ENCODE measurements around the gene CYP2A13. TPM values are rescaled to one million over a fixed set of nuclear protein-coding genes. Genes with fewer than 3 reads are reported as not detected.

Gene CYP2A13
- total and polyA plus RNA-seq, 9 of the 15 experiments (the other 6 are each of a cell fraction or from before 2014, with no cell fraction given): not detected

DNA sequence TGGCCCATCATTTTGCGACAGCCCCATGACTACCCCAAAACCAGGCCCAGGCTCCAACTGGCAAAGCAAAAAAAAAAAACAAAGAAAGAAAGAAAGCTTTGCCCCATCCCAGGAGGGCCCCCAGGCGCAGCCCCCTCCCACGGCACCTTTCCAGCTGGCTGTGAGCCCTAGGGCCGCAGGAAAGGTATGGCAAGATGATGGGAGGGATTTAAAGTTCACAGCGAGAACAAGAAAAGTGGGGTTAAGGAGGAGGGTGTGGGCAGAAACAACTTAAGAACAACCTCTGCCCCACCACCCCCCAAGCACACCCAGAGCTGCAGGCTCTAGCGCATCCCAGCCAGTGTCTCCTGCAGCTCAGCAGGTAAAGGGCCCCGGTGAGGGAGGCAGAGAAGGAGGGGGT is 25.9 kb downstream of the CYP2A13 start, which contains the start of gene CYP2F1:
Gene CYP2F1 (plus strand): TSS at position 301 of the 400 bp plus-strand sequence. CDS start 1,757 bp downstream, outside the sequence.
- WGBS (ENCODE audit: insufficient coverage, low coverage, missing lambda C conversion rate): 2% methylated on average over 6 of the region's 7 CpGs
- Histone ChIP-seq H3K9ac (ENCODE audit: insufficient read depth in 1 of 2, low read depth in 2 of 2, low read length in 2 of 2) (no peak within 1 kb of the TSS), H3K9me1 (ENCODE audit: control insufficient read depth, insufficient read depth, low read length) (no peaks in the 10 kb centered on the region), H3K27me3 (ENCODE audit: control insufficient read depth in 2 of 2, insufficient read depth in 2 of 2, low read length in 2 of 2) (peaks cover 7 to 32% of the 10 kb centered on the region in 2 experiments; a peak in 3 of 5 replicates), H3K36me3 (ENCODE audit: control insufficient read depth, insufficient read depth, low read length) (no peaks in the 10 kb centered on the region), H3K9me3 (replicated peaks; ENCODE audit: control insufficient read depth, insufficient read depth, low read depth, low read length) (no peaks in the 10 kb centered on the region), H2AFZ (ENCODE audit: low read depth, low read length) (no peak within 1 kb of the TSS), H3K4me3 (no peak within 1 kb of the TSS), H4K20me1 (replicated peaks; ENCODE audit: control insufficient read depth, insufficient read depth, low read length) (no peaks in the 10 kb centered on the region), H3K4me2 (ENCODE audit: insufficient read depth, low read length) (no peak within 1 kb of the TSS), H3K79me2 (ENCODE audit: control insufficient read depth, insufficient read depth, low read length) (no peaks in the 10 kb centered on the region), H3K4me1 (replicated peaks in 1 of 2; ENCODE audit: control insufficient read depth in 2 of 2, insufficient read depth in 2 of 2, low read length in 2 of 2) (no peaks in the 10 kb centered on the region), H3K27ac (ENCODE audit: extremely low read depth, low read depth, low read length) (no peak within 1 kb of the TSS)
- TF ChIP-seq COPS2 (conservative IDR thresholded peaks at IDR 0.05): no peak
- no peak for TF ChIP-seq CBFB (CRISPR knock-in tag; IDR thresholded peaks at IDR 0.05)
- TF ChIP-seq FOS (IDR thresholded peaks at IDR 0.05; ENCODE audit: extremely low read depth, insufficient read length): no peak
- no peak for TF ChIP-seq C11orf30 (IDR thresholded peaks at IDR 0.05; ENCODE audit: low read depth)
- no peak for TF ChIP-seq ZNF699 (CRISPR knock-in tag; IDR thresholded peaks at IDR 0.05; ENCODE audit: insufficient replicate concordance)
- intact Hi-C loops (cut with micrococcal nuclease) (no loop called here), in situ Hi-C loops (cut with MboI) (no loop called here)
- ChIA-PET CTCF (ENCODE audit: low intra/inter-chr PET ratio) (no interaction called here), POLR2A (no interaction called here)
- FAIRE-seq (no peak), DNase-seq (ENCODE audit: extremely low read depth in 1 of 4, low spot score in 3 of 4) (peak in 1 of 4 experiments; percentile 2), ATAC-seq (no peak)
- BruUV-seq (replicated peaks): no TSS peak

GRCh38 chr19:41116261-41116660 is 28.0 kb downstream of the CYP2A13 start:
- CTCF ChIA-PET (ENCODE audit: low intra/inter-chr PET ratio): no interaction called here
- Histone ChIP-seq H3K79me2 (ENCODE audit: control insufficient read depth, insufficient read depth, low read length) (no peaks in the 10 kb centered on the region), H3K9ac (ENCODE audit: insufficient read depth in 1 of 2, low read depth in 2 of 2, low read length in 2 of 2) (no peak overlapping the region), H3K27me3 (ENCODE audit: control insufficient read depth in 2 of 2, insufficient read depth in 2 of 2, low read length in 2 of 2) (peaks cover 6 to 32% of the 10 kb centered on the region in 2 experiments; a peak in 4 of 5 replicates), H3K27ac (ENCODE audit: extremely low read depth, low read depth, low read length) (no peak overlapping the region), H3K36me3 (ENCODE audit: control insufficient read depth, insufficient read depth, low read length) (no peaks in the 10 kb centered on the region), H3K4me3 (no peak overlapping the region), H3K9me3 (replicated peaks; ENCODE audit: control insufficient read depth, insufficient read depth, low read depth, low read length) (no peaks in the 10 kb centered on the region), H3K4me1 (replicated peaks in 1 of 2; ENCODE audit: control insufficient read depth in 2 of 2, insufficient read depth in 2 of 2, low read length in 2 of 2) (peaks cover 3 to 4% of the 10 kb centered on the region in 2 experiments; a peak in 1 of 5 replicates), H2AFZ (ENCODE audit: low read depth, low read length) (no peak overlapping the region), H3K4me2 (ENCODE audit: insufficient read depth, low read length) (no peak overlapping the region), H3K9me1 (ENCODE audit: control insufficient read depth, insufficient read depth, low read length) (no peaks in the 10 kb centered on the region), H4K20me1 (replicated peaks; ENCODE audit: control insufficient read depth, insufficient read depth, low read length) (no peaks in the 10 kb centered on the region)
- in situ Hi-C loops (cut with MboI): no loop called here
- 6% methylated on average over 8 of the region's 8 CpGs for WGBS (ENCODE audit: insufficient coverage, low coverage, missing lambda C conversion rate)
- no peak for FAIRE-seq
- intact Hi-C loops (cut with micrococcal nuclease): no loop called here
- POLR2A ChIA-PET: interaction anchor here (0.6 kb wide), 1 partner anchor 92 kb away, joined by 3 read pairs; no protein-coding TSS in a partner anchor
- BruUV-seq (replicated peaks): no TSS peak
- DNase-seq (ENCODE audit: extremely low read depth in 1 of 4, low spot score in 3 of 4): no peak
- ATAC-seq: no peak
- no peak for TF ChIP-seq ZBTB17 (CRISPR knock-in tag; IDR thresholded peaks at IDR 0.05)
- TF ChIP-seq CC2D1A (IDR thresholded peaks at IDR 0.05): no peak
- no peak for TF ChIP-seq ZBED1 (IDR thresholded peaks at IDR 0.05)
- no peak for TF ChIP-seq E2F5 (CRISPR knock-in tag; IDR thresholded peaks at IDR 0.05)
- no peak for TF ChIP-seq PCBP1 (IDR thresholded peaks at IDR 0.05; ENCODE audit: low read depth, low read length, poor library complexity, severe bottlenecking)
